ENCODE data around the gene SMPX. TPM values are rescaled to one million over a fixed set of nuclear protein-coding genes. Genes with fewer than 3 reads are reported as not detected.

Gene SMPX
- total RNA-seq, 1 donor = not detected

DNA sequence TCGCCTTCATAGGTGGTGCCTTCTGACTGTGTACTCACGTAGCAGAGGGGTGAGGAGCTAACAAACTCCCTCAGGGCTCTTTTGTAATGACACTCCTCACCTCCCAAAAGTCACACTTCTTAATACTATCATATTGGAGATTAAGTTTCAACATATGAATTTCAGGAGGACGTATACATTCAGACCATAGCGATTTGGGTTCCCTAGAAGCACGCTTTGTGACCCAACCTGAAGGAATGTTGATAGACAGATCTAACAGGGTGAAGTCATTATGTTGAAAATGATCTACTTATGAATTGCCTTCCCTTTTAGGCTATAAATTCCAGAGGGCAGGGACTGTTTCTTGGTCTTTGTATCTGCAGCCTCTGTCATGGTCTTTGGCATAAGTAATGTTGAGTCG lies 96.6 kb downstream of the SMPX start:
- DNase-seq (ENCODE audit: insufficient read length, low spot score, missing footprints) = peak; percentile 80
- no peaks in the 10 kb centered on the region for H3K4me1 ChIP-seq (ENCODE audit: insufficient read depth, low read length)
- no peaks in the 10 kb centered on the region for H4K20me1 ChIP-seq (ENCODE audit: insufficient read depth, low read length)
- no peaks in the 10 kb centered on the region for H3K79me2 ChIP-seq (ENCODE audit: insufficient read depth, low read length)
- TF ChIP-seq, protein P1, sequence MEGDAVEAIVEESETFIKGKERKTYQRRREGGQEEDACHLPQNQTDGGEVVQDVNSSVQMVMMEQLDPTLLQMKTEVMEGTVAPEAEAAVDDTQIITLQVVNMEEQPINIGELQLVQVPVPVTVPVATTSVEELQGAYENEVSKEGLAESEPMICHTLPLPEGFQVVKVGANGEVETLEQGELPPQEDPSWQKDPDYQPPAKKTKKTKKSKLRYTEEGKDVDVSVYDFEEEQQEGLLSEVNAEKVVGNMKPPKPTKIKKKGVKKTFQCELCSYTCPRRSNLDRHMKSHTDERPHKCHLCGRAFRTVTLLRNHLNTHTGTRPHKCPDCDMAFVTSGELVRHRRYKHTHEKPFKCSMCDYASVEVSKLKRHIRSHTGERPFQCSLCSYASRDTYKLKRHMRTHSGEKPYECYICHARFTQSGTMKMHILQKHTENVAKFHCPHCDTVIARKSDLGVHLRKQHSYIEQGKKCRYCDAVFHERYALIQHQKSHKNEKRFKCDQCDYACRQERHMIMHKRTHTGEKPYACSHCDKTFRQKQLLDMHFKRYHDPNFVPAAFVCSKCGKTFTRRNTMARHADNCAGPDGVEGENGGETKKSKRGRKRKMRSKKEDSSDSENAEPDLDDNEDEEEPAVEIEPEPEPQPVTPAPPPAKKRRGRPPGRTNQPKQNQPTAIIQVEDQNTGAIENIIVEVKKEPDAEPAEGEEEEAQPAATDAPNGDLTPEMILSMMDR (IDR thresholded peaks at IDR 0.05; ENCODE audit: extremely low read depth, low read depth, low read length) = no peak
- H2AFZ ChIP-seq (ENCODE audit: low read length) = no peak overlapping the region
- no peaks in the 10 kb centered on the region for H3K36me3 ChIP-seq (ENCODE audit: insufficient read depth, low read length)
- H3K4me2 ChIP-seq (ENCODE audit: insufficient read depth, low read length) = no peak overlapping the region
- no peak overlapping the region for H3K4me3 ChIP-seq (ENCODE audit: insufficient read depth, low read length)
- H3K9me3 ChIP-seq (ENCODE audit: low read depth, low read length) = no peaks in the 10 kb centered on the region
- no peak overlapping the region for H3K27ac ChIP-seq (ENCODE audit: low read depth, low read length)
- H3K27me3 ChIP-seq (ENCODE audit: insufficient read depth, low read length) = no peaks in the 10 kb centered on the region

DNA sequence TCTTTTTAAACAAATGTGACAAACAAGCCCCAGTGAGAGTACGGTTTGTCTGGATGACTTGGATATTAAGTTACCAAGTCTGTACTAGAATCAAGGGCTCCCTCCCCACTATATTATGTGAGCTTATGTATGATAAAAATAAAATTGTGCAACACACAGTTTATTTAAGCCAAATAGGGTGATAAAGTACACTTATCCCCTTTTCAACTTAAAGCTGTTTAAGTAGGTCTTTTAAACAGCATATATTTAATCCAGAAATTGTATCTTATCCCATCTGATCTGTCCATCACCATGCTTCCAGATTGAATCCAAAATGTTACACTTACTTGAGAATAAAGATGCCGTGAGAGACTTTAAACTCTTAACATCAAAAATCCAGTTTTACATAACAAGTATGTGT lies 97.8 kb downstream of the SMPX start:
- Histone ChIP-seq H3K4me2 (ENCODE audit: insufficient read depth, low read length) (no peak overlapping the region), H2AFZ (ENCODE audit: low read length) (no peak overlapping the region), H3K79me2 (ENCODE audit: insufficient read depth, low read length) (no peaks in the 10 kb centered on the region), H3K27ac (ENCODE audit: low read depth, low read length) (no peak overlapping the region), H3K36me3 (ENCODE audit: insufficient read depth, low read length) (no peaks in the 10 kb centered on the region), H3K4me1 (ENCODE audit: insufficient read depth, low read length) (no peaks in the 10 kb centered on the region), H3K4me3 (ENCODE audit: insufficient read depth, low read length) (no peak overlapping the region), H4K20me1 (ENCODE audit: insufficient read depth, low read length) (no peaks in the 10 kb centered on the region), H3K27me3 (ENCODE audit: insufficient read depth, low read length) (no peaks in the 10 kb centered on the region), H3K9me3 (ENCODE audit: low read depth, low read length) (no peaks in the 10 kb centered on the region)
- DNase-seq (ENCODE audit: insufficient read length, low spot score, missing footprints) = no peak
- TF ChIP-seq, protein P1 (IDR thresholded peaks at IDR 0.05; ENCODE audit: extremely low read depth, low read depth, low read length) = no peak

DNA sequence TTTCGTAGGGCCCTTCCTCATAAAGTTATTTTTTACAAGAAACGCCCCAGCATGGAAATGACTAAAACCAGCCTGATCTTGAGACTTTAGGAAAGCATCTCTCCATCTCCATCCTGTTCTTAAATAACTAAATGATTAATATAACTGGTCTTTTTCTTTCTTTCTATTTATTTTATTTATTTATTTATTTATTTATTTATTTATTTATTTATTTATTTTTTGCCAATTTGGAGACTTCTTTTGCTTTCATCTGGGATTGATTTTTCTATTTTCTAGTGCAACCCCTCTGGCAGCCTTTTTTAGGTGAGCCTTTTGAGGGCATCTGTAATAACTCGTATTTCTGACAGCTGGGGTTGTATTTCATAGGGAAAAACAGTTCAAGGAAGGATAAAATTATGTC lies 98.6 kb downstream of the SMPX start:
- Histone ChIP-seq H3K79me2 (ENCODE audit: insufficient read depth, low read length) (no peaks in the 10 kb centered on the region), H3K4me2 (ENCODE audit: insufficient read depth, low read length) (no peak overlapping the region), H3K4me1 (ENCODE audit: insufficient read depth, low read length) (no peaks in the 10 kb centered on the region), H3K27ac (ENCODE audit: low read depth, low read length) (no peak overlapping the region), H3K4me3 (ENCODE audit: insufficient read depth, low read length) (no peak overlapping the region), H3K9me3 (ENCODE audit: low read depth, low read length) (no peaks in the 10 kb centered on the region), H4K20me1 (ENCODE audit: insufficient read depth, low read length) (no peaks in the 10 kb centered on the region), H3K36me3 (ENCODE audit: insufficient read depth, low read length) (no peaks in the 10 kb centered on the region), H3K27me3 (ENCODE audit: insufficient read depth, low read length) (no peaks in the 10 kb centered on the region), H2AFZ (ENCODE audit: low read length) (no peak overlapping the region)
- TF ChIP-seq, protein P1 (IDR thresholded peaks at IDR 0.05; ENCODE audit: extremely low read depth, low read depth, low read length) = no peak
- peak; percentile 62 for DNase-seq (ENCODE audit: insufficient read length, low spot score, missing footprints)

DNA sequence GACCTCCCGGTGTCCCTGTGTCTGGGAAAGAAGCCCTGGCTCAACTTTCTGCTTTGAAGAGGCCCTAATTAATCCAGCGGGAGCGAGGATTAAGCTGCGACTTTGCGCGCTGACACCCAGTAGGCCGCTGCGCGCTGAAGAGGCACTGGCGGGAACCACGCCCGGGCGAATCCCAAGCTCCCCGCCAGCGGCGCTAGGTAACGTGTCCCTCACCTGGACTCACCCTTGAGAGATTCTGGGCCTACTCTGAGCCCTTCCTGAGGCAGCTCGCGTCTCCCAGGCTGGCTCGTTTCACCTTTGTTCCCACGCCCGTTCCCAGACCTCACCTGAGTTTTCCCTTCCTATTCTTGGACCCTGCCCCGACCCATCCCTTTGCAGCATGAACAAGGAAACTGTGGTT lies 99.2 kb downstream of the SMPX start:
- H2AFZ ChIP-seq (ENCODE audit: low read length) = no peak overlapping the region
- H3K4me3 ChIP-seq (ENCODE audit: insufficient read depth, low read length) = no peak overlapping the region

More for the DNA sequence above, 99.2 kb downstream of the SMPX start:
- TF ChIP-seq, protein P1 (IDR thresholded peaks at IDR 0.05; ENCODE audit: extremely low read depth, low read depth, low read length) = no peak
- no peak for DNase-seq (ENCODE audit: insufficient read length, low spot score, missing footprints)
- Histone ChIP-seq H3K4me2 (ENCODE audit: insufficient read depth, low read length) (no peak overlapping the region), H3K79me2 (ENCODE audit: insufficient read depth, low read length) (no peaks in the 10 kb centered on the region), H3K4me1 (ENCODE audit: insufficient read depth, low read length) (no peaks in the 10 kb centered on the region), H3K36me3 (ENCODE audit: insufficient read depth, low read length) (no peaks in the 10 kb centered on the region), H3K9me3 (ENCODE audit: low read depth, low read length) (no peaks in the 10 kb centered on the region), H3K27ac (ENCODE audit: low read depth, low read length) (no peak overlapping the region), H3K27me3 (ENCODE audit: insufficient read depth, low read length) (no peaks in the 10 kb centered on the region), H4K20me1 (ENCODE audit: insufficient read depth, low read length) (no peaks in the 10 kb centered on the region)
